ENCODE measurements around the gene SVOPL. TPM values are rescaled to one million over a fixed set of nuclear protein-coding genes. Genes with fewer than 3 reads are reported as not detected.

The SVOPL gene
- not detected for total RNA-seq (2013)
- polyA plus RNA-seq (not detected), polyA minus RNA-seq (not detected in 2 replicates), total RNA-seq (0 to 3.3 (median 0.23) reads per million in 11 experiments)

GRCh38 chr7:138700857-138701536, at the start of gene SVOPL:
TSS of gene SVOPL (minus strand) at chr7:138701362. CDS start at chr7:138679045, 22,317 bp downstream.
- H3K9me3 ChIP-seq (replicated peaks in 1 of 2; ENCODE audit: control insufficient read depth in 1 of 2, insufficient read depth in 1 of 2, low read length in 2 of 2) = peaks cover 5% of the 10 kb centered on the region in 2 donors
- no peak within 1 kb of the TSS for H3K4me3 ChIP-seq (replicated peaks in 1 of 3; ENCODE audit: low read depth in 2 of 3, low read length in 3 of 3)
- H2AFZ ChIP-seq (ENCODE audit: insufficient read depth, low read depth, low read length, poor library complexity, severe bottlenecking) = peak within 1 kb of the TSS; percentile 32
- no peaks in the 10 kb centered on the region for H3K36me3 Mint-ChIP-seq
- 68% methylated on average over 4 of the region's 7 CpGs for WGBS (ENCODE audit: insufficient coverage)
- no peak within 1 kb of the TSS for H3K4me3 Mint-ChIP-seq
- H3K36me3 ChIP-seq (replicated peaks in 1 of 2; ENCODE audit: control insufficient read depth in 1 of 2, insufficient read depth in 2 of 2, low read length in 2 of 2) = no peaks in the 10 kb centered on the region
- intact Hi-C loops (cut with micrococcal nuclease) = no loop called here
- H3K27me3 Mint-ChIP-seq (ENCODE audit: low read depth in 3 of 3) = peaks cover 0 to 5% (median 1%) of the 10 kb centered on the region in 3 donors
- peaks cover 0 to 10% (median 4%) of the 10 kb centered on the region in 7 donors for H3K9me3 Mint-ChIP-seq
- H3K4me1 ChIP-seq (ENCODE audit: control insufficient read depth in 1 of 2, insufficient read depth in 2 of 2, low read length in 2 of 2) = peaks cover 0 to 10% of the 10 kb centered on the region in 2 donors
- no peak for DNase-seq
- H3K27ac ChIP-seq (ENCODE audit: low read depth in 1 of 2, low read length in 2 of 2) = no peak within 1 kb of the TSS
- H3K4me2 ChIP-seq (replicated peaks; ENCODE audit: extremely low read depth, low read length, poor library complexity, severe bottlenecking) = no peak within 1 kb of the TSS
- H4K20me1 ChIP-seq (ENCODE audit: insufficient read depth, low read length) = no peaks in the 10 kb centered on the region
- no peak within 1 kb of the TSS for H3K9ac ChIP-seq (ENCODE audit: insufficient read depth, low read length, poor library complexity, severe bottlenecking)
- H3K27ac Mint-ChIP-seq = no peak within 1 kb of the TSS
- no peaks in the 10 kb centered on the region for H3K27me3 ChIP-seq (ENCODE audit: control insufficient read depth in 2 of 2, insufficient read depth in 2 of 2, low read length in 2 of 2)
- H3K79me2 ChIP-seq (ENCODE audit: insufficient read depth, low read length) = no peaks in the 10 kb centered on the region
- no peak for TF ChIP-seq CTCF (IDR thresholded peaks at IDR 0.05)
- H3K4me1 Mint-ChIP-seq = peaks cover 10% of the 10 kb centered on the region

- Histone ChIP-seq H3K9ac (ENCODE audit: insufficient read depth, low read length, poor library complexity, severe bottlenecking) (no peak overlapping the region), H3K27ac (ENCODE audit: low read depth in 1 of 2, low read length in 2 of 2) (no peak overlapping the region), H3K79me2 (ENCODE audit: insufficient read depth, low read length) (no peaks in the 10 kb centered on the region), H2AFZ (ENCODE audit: insufficient read depth, low read depth, low read length, poor library complexity, severe bottlenecking) (no peak overlapping the region), H4K20me1 (ENCODE audit: insufficient read depth, low read length) (no peaks in the 10 kb centered on the region), H3K4me3 (replicated peaks in 1 of 3; ENCODE audit: low read depth in 2 of 3, low read length in 3 of 3) (no peak overlapping the region), H3K9me3 (replicated peaks in 1 of 2; ENCODE audit: control insufficient read depth in 1 of 2, insufficient read depth in 1 of 2, low read length in 2 of 2) (no peaks in the 10 kb centered on the region), H3K4me1 (ENCODE audit: control insufficient read depth in 1 of 2, insufficient read depth in 2 of 2, low read length in 2 of 2) (no peaks in the 10 kb centered on the region), H3K27me3 (ENCODE audit: control insufficient read depth in 2 of 2, insufficient read depth in 2 of 2, low read length in 2 of 2) (peaks cover 0 to 2% of the 10 kb centered on the region in 2 donors), H3K36me3 (replicated peaks in 1 of 2; ENCODE audit: control insufficient read depth in 1 of 2, insufficient read depth in 2 of 2, low read length in 2 of 2) (no peaks in the 10 kb centered on the region), H3K4me2 (replicated peaks; ENCODE audit: extremely low read depth, low read length, poor library complexity, severe bottlenecking) (no peak overlapping the region)
- Mint-ChIP-seq H3K9me3 (peaks cover 0 to 2% (median 0%) of the 10 kb centered on the region in 7 donors), H3K36me3 (no peaks in the 10 kb centered on the region), H3K4me3 (no peak overlapping the region), H3K4me1 (peaks cover 3% of the 10 kb centered on the region), H3K27me3 (ENCODE audit: low read depth in 3 of 3) (peaks cover 3 to 16% (median 4%) of the 10 kb centered on the region in 3 donors), H3K27ac (no peak overlapping the region)
- DNase-seq = no peak
- WGBS (ENCODE audit: insufficient coverage) = 90% methylated on average over 14 of the region's 15 CpGs
- TF ChIP-seq CTCF (IDR thresholded peaks at IDR 0.05) = no peak
- intact Hi-C loops (cut with micrococcal nuclease) = no loop called here
Observed at GRCh38 chr7:138750473-138750872, 49.3 kb upstream of the SVOPL start.

All from CD14-positive monocyte (primary cell).